ENCODE measurements around the gene TRIM56. TPM values are rescaled to one million over a fixed set of nuclear protein-coding genes. Genes with fewer than 3 reads are reported as not detected.
A peak's percentile ranks its signal among the peaks of the same experiment; 100 is the strongest.

TRIM56 gene
- total RNA-seq, 2 experiments from 2014 or later = 29.9 to 31.8 TPM

DNA sequence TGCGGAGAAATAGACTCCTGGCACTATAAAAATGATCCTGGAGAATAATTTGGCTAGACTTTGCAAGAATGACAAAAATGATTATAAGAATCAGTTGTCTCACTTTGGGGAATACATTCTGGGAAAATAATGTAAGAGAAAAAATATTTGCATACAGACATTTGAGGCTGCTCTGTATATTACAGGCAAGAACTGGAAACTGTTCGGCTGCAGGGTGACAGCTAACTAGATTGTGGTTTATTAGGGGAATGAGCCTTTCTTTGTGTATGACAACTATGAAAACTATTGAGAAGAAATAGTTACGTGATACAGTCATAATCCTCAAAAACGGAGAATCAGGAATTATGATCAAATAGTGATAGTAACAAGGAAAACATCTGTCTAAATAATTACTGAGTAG is 8.6 kb downstream of the TRIM56 start:
- H3K4me3 Mint-ChIP-seq = no peak overlapping the region
- ChIA-PET POLR2A (no interaction called here), CTCF (no interaction called here)
- peaks cover 11% of the 10 kb centered on the region for H3K36me3 ChIP-seq (ENCODE audit: insufficient read depth, low read length)
- H3K27ac Mint-ChIP-seq = no peak overlapping the region
- no peak for TF ChIP-seq CTCF (IDR thresholded peaks at IDR 0.05)
- H3K9me3 Mint-ChIP-seq = no peaks in the 10 kb centered on the region
- no peak for DNase-seq
- H3K4me3 ChIP-seq (ENCODE audit: low read length) = no peak overlapping the region
- H3K9me3 ChIP-seq (ENCODE audit: control insufficient read depth in 1 of 2, insufficient read depth in 1 of 2, low read length in 2 of 2) = no peaks in the 10 kb centered on the region
- H3K27ac ChIP-seq (ENCODE audit: low read depth in 1 of 2, low read length in 2 of 2) = no peak overlapping the region
- no peaks in the 10 kb centered on the region for H3K27me3 ChIP-seq (ENCODE audit: control insufficient read depth in 1 of 2, insufficient read depth in 2 of 2, low read length in 2 of 2)
- H3K4me1 Mint-ChIP-seq (ENCODE audit: low read depth) = peaks cover 19% of the 10 kb centered on the region
- no peaks in the 10 kb centered on the region for H3K27me3 Mint-ChIP-seq
- peaks cover 13% of the 10 kb centered on the region for H3K4me1 ChIP-seq (ENCODE audit: insufficient read depth, low read length)
- peaks cover 28% of the 10 kb centered on the region for H3K36me3 Mint-ChIP-seq (ENCODE audit: low read depth)
- no peak for ATAC-seq (ENCODE audit: poor library complexity)
- intact Hi-C loops (cut with DNase I, micrococcal nuclease) = no loop called here

- POLR2A ChIA-PET = no interaction called here
- Mint-ChIP-seq H3K36me3 (ENCODE audit: low read depth) (peaks cover 23% of the 10 kb centered on the region), H3K27ac (no peak overlapping the region), H3K4me1 (ENCODE audit: low read depth) (peaks cover 17% of the 10 kb centered on the region), H3K27me3 (no peaks in the 10 kb centered on the region), H3K9me3 (no peaks in the 10 kb centered on the region), H3K4me3 (no peak overlapping the region)
- Histone ChIP-seq H3K27me3 (ENCODE audit: control insufficient read depth in 1 of 2, insufficient read depth in 2 of 2, low read length in 2 of 2) (no peaks in the 10 kb centered on the region), H3K9me3 (ENCODE audit: control insufficient read depth in 1 of 2, insufficient read depth in 1 of 2, low read length in 2 of 2) (no peaks in the 10 kb centered on the region), H3K4me3 (ENCODE audit: low read length) (no peak overlapping the region), H3K27ac (ENCODE audit: low read depth in 1 of 2, low read length in 2 of 2) (no peak overlapping the region), H3K36me3 (ENCODE audit: insufficient read depth, low read length) (peaks cover 6% of the 10 kb centered on the region), H3K4me1 (ENCODE audit: insufficient read depth, low read length) (peaks cover 8% of the 10 kb centered on the region)
- intact Hi-C loops (cut with DNase I, micrococcal nuclease) = no loop called here
- DNase-seq (no peak), ATAC-seq (ENCODE audit: poor library complexity) (no peak)
- CTCF ChIA-PET = interaction anchor here (0.7 kb wide), 2 partner anchors 42 to 597 kb away, joined by 3 to 4 read pairs; no protein-coding TSS in a partner anchor
- no peak for TF ChIP-seq CTCF (IDR thresholded peaks at IDR 0.05)
These were observed 9.1 kb downstream of the TRIM56 start for GRCh38 chr7:101094376-101094775.

DNA sequence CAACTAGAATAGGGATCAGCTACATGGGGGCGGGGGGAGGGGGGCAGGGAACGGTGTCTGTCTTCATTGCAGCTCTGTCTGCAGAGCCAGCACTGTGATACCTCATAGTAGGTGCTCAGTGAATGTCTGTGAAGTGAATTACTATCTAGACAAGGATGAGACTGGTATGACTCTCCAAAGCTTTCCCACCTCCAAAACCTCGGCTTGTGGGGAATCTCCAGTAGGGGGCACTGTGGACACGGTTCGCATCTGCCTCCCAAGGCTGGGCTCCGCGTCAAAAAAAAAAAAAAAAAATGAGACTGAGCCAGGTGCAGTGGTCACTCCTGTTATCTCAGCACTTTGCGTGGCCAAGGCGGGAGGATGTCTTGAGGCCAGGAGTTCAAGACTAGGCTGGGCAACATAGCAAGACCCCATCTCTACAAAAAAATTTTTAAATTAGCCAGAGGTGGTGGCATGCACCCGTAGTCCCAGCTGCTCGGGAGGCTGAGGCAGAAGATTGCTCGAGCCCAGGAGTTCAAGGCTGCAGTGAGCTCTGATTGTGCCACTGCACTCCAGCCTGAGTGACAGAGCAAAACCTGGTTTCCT is 9.6 kb downstream of the TRIM56 start:
- peaks cover 3% of the 10 kb centered on the region for H3K4me1 ChIP-seq (ENCODE audit: insufficient read depth, low read length)
- intact Hi-C loops (cut with DNase I, micrococcal nuclease) = no loop called here
- Mint-ChIP-seq H3K36me3 (ENCODE audit: low read depth) (peaks cover 18% of the 10 kb centered on the region), H3K27ac (no peak overlapping the region), H3K9me3 (no peaks in the 10 kb centered on the region), H3K4me3 (no peak overlapping the region), H3K27me3 (no peaks in the 10 kb centered on the region), H3K4me1 (ENCODE audit: low read depth) (peaks cover 12% of the 10 kb centered on the region)
- H3K27ac ChIP-seq (ENCODE audit: low read depth in 1 of 2, low read length in 2 of 2) = no peak overlapping the region
- ATAC-seq (ENCODE audit: poor library complexity) (no peak), DNase-seq (peak in 3 of 14 experiments; percentile 30 to 51 (median 40))
- peak; percentile 38 for TF ChIP-seq CTCF (IDR thresholded peaks at IDR 0.05)
- no peaks in the 10 kb centered on the region for H3K27me3 ChIP-seq (ENCODE audit: control insufficient read depth in 1 of 2, insufficient read depth in 2 of 2, low read length in 2 of 2)
- POLR2A ChIA-PET = no interaction called here
- no peak overlapping the region for H3K4me3 ChIP-seq (ENCODE audit: low read length)
- CTCF ChIA-PET = interaction anchor here (0.7 to 1.2 kb wide), 3 partner anchors 10 to 598 kb away, joined by 3 to 4 read pairs (median 3); no protein-coding TSS in a partner anchor
- H3K36me3 ChIP-seq (ENCODE audit: insufficient read depth, low read length) = peaks cover under 1% of the 10 kb centered on the region
- no peaks in the 10 kb centered on the region for H3K9me3 ChIP-seq (ENCODE audit: control insufficient read depth in 1 of 2, insufficient read depth in 1 of 2, low read length in 2 of 2)

Measured in CD4-positive, alpha-beta T cell (primary cell).